Endothelial cell of hepatic sinusoid (primary cell): Measurements from ENCODE around the gene ADGRG6.

Experiments used
- in situ Hi-C: cut with HindIII; loops from 2 replicates; pipeline ENCODE4 v1.10.0; 2017; ENCODE audit warnings: low sequenced_read_pairs

The ADGRG6 gene

DNA sequence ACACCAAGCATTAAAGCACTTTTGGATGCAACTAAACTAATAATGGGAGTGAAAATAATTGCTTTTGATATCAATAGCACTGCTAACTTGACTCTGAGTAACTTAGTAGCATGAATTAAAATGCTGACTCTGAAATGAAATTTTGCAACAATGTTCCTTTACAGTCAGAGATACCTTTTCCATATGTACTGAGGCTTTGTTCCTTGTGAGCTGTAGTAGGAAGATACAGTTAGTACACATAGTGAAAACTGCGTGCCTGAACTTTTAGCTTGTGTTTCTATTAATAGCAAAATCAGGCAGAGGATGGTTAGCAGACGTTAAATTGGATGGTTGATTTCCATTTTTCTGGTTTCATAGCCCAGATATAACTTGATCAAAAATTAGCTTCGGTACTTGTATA, 18.6 kb downstream of the ADGRG6 start:
- in situ Hi-C loops: no loop called here

DNA sequence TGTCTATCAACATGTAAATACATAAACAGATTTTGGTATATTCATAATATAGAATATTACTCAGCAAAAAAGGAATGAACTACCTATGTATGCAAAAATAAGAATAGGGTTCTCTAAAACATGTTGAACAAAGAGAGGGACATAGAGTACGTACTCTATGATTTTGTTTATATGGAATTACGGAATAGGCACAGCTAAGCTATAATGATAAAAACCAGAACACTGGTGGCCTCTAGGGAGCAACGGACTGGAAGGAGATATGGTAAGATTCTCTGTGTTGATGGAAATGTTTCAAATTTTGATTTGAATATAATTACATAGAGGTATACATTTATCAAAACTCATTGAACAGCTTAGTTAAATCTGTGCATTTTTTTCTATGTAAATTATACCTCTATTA, 19.6 kb downstream of the ADGRG6 start:
- in situ Hi-C loops: no loop called here

- in situ Hi-C loops: no loop called here
Measured at GRCh38 chr6:142322066-142322465, 20.3 kb downstream of the ADGRG6 start.

DNA sequence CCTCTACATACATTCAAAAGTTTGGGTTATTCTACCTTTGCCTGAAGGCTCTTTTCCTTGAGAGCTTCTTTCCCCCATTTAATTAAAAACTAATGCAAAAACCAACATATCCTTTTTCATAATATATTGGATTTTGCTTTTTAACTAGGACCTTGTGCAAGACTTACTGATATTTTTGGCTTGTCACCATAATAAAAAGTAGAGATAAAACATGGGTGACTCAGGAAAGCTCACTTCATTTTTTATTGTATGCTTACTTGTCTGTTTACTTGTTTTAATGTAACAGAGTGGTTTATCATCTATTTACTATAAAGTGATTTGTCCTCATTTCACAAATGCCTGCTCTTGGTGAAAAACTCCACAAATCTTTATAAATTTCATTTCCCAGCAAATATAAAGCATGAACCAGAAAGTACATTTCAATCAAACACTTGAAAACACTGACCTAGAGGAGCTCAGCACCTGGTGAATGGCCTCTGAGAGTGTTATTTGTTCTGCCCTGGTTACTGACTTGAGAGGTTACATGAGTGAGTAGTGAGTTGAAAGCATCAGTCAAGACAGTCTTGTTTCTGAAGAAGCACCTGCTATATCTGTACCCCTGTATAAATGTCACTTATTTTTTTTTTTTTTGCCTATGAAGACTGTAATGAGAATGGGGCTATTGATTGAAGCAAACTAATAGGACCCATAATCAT, 20.8 kb downstream of the ADGRG6 start:
- in situ Hi-C loops: no loop called here

GRCh38 chr6:142323377-142323776, 21.6 kb downstream of the ADGRG6 start:
- in situ Hi-C loops: no loop called here

GRCh38 chr6:142324111-142324510, 22.3 kb downstream of the ADGRG6 start:
- in situ Hi-C loops: no loop called here

GRCh38 chr6:142325111-142325510, 23.3 kb downstream of the ADGRG6 start:
- in situ Hi-C loops: no loop called here

DNA sequence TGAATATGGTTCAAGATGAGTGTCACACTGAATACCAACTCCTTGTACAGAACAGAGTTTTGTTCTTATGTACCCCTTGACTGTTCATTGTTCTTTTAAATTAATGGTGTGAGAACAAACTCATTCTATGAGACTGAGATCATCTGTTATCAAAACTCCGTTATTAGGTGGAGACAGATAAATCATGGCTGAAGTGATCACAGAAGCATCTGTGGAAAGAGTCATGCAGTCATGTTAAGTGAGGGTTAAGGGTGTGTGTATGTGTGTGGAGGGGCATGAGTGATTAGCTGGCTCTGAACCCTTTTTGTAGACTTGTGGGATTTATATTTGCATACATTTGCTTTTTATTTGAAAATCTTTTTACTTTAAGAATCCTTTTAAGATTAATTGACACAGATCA, 24.7 kb downstream of the ADGRG6 start:
- in situ Hi-C loops: no loop called here

DNA sequence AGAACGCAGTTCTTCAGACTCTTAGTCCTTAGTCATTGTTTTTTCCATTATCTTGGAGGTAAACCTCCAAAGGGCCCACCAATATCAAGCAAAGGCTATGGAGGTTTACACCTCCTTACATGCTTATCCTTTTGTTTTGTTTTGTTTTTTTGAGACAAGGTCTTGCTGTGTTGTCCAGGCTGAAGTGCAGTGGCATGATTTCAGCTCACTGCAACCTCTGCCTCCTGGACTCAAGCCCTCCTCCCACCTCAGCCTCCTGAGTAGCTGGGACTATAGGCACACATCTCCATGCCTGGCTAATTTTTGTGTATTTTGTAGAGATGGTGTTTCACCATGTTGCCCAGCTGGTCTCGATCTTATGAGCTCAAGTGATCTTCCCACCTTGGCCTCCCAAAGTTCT, 26.3 kb downstream of the ADGRG6 start:
- in situ Hi-C loops: no loop called here

GRCh38 chr6:142329486-142330113, 27.8 kb downstream of the ADGRG6 start:
- in situ Hi-C loops: no loop called here

GRCh38 chr6:142331075-142331551, 29.3 kb downstream of the ADGRG6 start:
- in situ Hi-C loops: no loop called here

DNA sequence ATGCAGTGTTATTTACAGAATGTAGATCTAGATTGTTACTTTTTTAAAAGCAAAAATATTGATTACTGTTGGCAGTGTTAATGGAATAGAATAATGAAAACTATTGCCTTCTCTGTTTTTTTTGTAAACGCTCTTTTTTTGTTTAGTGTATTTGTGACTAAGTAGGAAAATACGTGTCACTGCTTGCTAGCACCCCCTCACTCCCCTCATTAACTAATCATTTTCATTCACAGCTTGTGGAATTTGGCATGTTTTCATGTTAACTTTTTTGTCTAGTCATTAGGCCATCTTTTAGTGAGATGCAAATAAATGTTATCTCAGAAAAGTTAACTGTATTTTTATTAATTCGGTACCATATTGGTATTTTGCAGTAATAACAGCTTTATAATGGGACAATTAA, 29.8 kb downstream of the ADGRG6 start:
- in situ Hi-C loops: no loop called here

GRCh38 chr6:142332393-142333098, 30.7 kb downstream of the ADGRG6 start:
- in situ Hi-C loops: no loop called here

DNA sequence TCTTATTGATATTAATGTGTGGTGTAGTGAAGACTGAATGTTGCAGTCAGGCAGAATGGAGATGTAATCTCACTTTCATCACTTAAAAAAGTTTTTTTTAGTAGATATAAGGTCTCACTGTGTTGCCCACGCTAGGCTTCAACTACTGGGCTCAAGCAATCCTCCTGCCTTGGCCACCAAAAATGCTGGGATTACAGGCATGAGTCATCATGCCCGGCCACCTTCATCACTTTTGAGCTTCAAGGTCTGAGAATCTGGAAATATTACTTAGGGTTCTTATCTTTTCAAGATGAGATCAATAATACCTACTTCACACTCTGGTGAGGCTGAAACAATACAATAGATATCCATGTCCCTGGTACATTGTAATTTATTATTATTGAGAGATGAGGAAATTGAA, 31.6 kb downstream of the ADGRG6 start:
- in situ Hi-C loops: no loop called here

DNA sequence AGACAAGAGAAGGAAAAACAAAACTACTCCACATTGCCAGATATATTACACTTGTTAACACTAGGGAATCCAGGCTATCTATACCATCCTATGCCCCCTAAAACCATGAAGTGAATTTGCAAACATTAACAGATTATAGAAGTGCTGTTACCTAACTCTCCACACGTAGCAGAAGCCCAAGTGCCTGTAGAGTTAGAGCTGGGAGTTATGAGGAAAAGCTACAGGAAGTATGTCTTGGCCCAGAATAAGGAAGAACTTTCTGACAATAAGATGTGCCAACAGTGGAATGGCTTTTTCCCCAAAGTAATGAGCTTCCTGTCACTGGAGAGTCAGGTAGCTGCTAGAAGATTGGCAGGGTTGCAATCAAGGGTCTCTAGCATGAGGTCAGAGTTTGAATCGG, 32.5 kb downstream of the ADGRG6 start:
- in situ Hi-C loops: no loop called here

DNA sequence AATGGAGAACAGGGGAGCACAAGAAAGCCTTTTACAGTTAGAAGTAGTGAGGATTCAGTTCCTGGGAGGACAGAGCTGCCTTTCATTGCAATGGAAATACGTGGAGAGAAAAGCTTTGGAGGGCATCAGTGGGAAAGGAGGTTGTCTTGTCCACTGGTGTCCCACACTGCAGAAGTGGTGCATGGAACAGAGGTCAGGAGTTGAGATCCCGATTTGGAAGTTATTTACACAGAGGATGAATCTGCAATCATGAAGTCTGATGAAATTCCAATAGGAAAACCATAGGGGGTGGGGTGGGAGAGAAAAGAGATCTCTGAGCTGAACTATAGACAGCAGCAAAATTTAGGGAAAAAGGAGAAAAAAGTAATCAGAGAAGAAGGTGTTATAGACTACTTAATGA, 33.6 kb downstream of the ADGRG6 start:
- in situ Hi-C loops: no loop called here

DNA sequence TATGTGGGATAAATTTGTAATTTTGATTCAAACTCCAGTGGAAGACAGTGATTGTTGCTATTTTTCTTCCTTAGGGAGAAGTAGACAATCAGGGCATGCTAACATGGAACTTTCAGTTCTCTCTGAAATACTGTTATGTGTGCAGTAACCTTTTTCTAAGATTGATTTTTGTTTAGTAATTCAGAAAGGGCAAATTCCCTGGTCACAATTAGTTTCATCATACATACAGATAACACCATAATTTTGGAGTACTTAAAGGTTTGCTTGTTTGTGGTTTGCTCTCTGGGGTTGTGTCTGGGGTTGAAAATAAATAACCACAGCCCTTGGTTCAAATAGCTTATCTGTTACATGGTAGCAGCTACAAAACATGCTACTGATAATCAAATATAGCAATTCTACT, 34.4 kb downstream of the ADGRG6 start:
- in situ Hi-C loops: no loop called here

- in situ Hi-C loops: no loop called here
Measured at GRCh38 chr6:142336787-142337186, 35.0 kb downstream of the ADGRG6 start.

DNA sequence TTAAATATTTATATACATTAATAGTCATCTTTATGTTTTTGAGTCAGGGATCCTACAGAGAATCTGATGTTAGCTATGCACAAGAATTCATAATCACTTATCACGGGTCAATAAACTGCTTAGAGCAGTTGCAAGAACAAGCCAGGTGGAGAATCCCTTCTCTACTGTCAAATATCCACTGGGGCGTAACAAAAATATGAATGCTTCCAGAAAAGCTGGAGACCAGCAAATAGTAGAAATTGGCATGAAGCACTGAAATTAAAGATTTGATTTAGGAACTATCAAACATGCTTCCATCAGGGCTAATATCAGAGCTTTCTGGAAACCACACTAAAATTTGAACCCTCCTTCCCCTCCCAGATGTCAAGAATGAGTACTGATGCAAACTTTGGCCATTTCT, 37.3 kb downstream of the ADGRG6 start:
- in situ Hi-C loops: no loop called here

GRCh38 chr6:142339968-142340658, 38.3 kb downstream of the ADGRG6 start:
- in situ Hi-C loops: no loop called here

- in situ Hi-C loops: no loop called here
Measured at GRCh38 chr6:142341855-142342330, 40.1 kb downstream of the ADGRG6 start.
